ENCODE data around the gene TSSK1B.
"Not testable (repeated sequence)": the region's sequence is repeated elsewhere in the genome, so short reads cannot be mapped to it uniquely, and the experiment has no call there.

TSSK1B gene

GRCh38 chr5:113434889-113435288, at the start of gene TSSK1B:
TSSK1B (minus strand) TSS chr5:113434989; CDS start chr5:113434839, 150 bp downstream.
- no peak for DNase-seq

GRCh38 chr5:113480243-113480642, 45.5 kb upstream of the TSSK1B start:
- DNase-seq: no peak

GRCh38 chr5:113478691-113479090, 43.9 kb upstream of the TSSK1B start:
- no peak for DNase-seq

GRCh38 chr5:113474100-113474728, 39.4 kb upstream of the TSSK1B start:
- no peak for DNase-seq

- no peak for DNase-seq
Observed at GRCh38 chr5:113463032-113463431, 28.2 kb upstream of the TSSK1B start.

- DNase-seq: not testable (repeated sequence)
Observed at GRCh38 chr5:113457106-113457505, 22.3 kb upstream of the TSSK1B start.

GRCh38 chr5:113452941-113453340, 18.2 kb upstream of the TSSK1B start:
- no peak for DNase-seq

GRCh38 chr5:113451797-113452196, 17.0 kb upstream of the TSSK1B start:
- no peak for DNase-seq

- no peak for DNase-seq
Observed at GRCh38 chr5:113450929-113451328, 16.1 kb upstream of the TSSK1B start.

GRCh38 chr5:113450462-113450861, 15.7 kb upstream of the TSSK1B start:
- no peak for DNase-seq

GRCh38 chr5:113448252-113448651, 13.5 kb upstream of the TSSK1B start:
- DNase-seq: no peak

- no peak for DNase-seq
Observed at GRCh38 chr5:113447498-113448050, 12.8 kb upstream of the TSSK1B start.

- DNase-seq: no peak
Observed at GRCh38 chr5:113446358-113446927, 11.7 kb upstream of the TSSK1B start.

GRCh38 chr5:113437111-113437510, 2.3 kb upstream of the TSSK1B start:
- no peak for DNase-seq

- no peak for DNase-seq
Observed at GRCh38 chr5:113435575-113435974, 786 bp upstream of the TSSK1B start.

- no peak for DNase-seq
Observed at GRCh38 chr5:113433862-113434612, 752 bp downstream of the TSSK1B start.

GRCh38 chr5:113433071-113433470, 1.7 kb downstream of the TSSK1B start:
- no peak for DNase-seq

GRCh38 chr5:113427871-113428574, 6.8 kb downstream of the TSSK1B start:
- no peak for DNase-seq

- DNase-seq: no peak
Observed at GRCh38 chr5:113425909-113426308, 8.9 kb downstream of the TSSK1B start.

- no peak for DNase-seq
Observed at GRCh38 chr5:113421693-113422092, 13.1 kb downstream of the TSSK1B start.

GRCh38 chr5:113405530-113405929, 29.3 kb downstream of the TSSK1B start:
- DNase-seq: no peak

- DNase-seq: no peak
Observed at GRCh38 chr5:113404269-113404668, 30.5 kb downstream of the TSSK1B start.

Data from nucleus accumbens (tissue), 56 donors.